Adrenal gland (tissue), 5 donors: ENCODE measurements around the gene C1orf232.

Experiments
- POLR2A ChIP-seq, 2 donors: fragments of 450-650 bp; IDR thresholded peaks; one replicate each; pipeline ENCODE4 v1.6.1; 2017; ENCODE audit warnings: antibody characterized with exemption in 2 of 2, mild to moderate bottlenecking in 2 of 2, moderate library complexity in 1 of 2
- TF ChIP-seq, protein P1 (sequence below), 6 experiments: fragments of 450-650 bp in 4 of 6; fragments of 200-600 bp in 2 of 6; sonication (generic) in 1 of 6; IDR thresholded peaks; 1 replicate in 5 of 6; 2 replicates in 1 of 6; pipeline versions ENCODE4 v1.5.1 to v1.8.0; 2016 to 2021; ENCODE audit warnings: antibody characterized with exemption in 6 of 6, mild to moderate bottlenecking in 2 of 6, moderate library complexity in 1 of 6
- donor health status: DM: no; HTN: no; CAD: no.

GRCh38 chr1:26169198-26169554 lies 413 bp upstream of the C1orf232 start:
- TF ChIP-seq, protein P1, sequence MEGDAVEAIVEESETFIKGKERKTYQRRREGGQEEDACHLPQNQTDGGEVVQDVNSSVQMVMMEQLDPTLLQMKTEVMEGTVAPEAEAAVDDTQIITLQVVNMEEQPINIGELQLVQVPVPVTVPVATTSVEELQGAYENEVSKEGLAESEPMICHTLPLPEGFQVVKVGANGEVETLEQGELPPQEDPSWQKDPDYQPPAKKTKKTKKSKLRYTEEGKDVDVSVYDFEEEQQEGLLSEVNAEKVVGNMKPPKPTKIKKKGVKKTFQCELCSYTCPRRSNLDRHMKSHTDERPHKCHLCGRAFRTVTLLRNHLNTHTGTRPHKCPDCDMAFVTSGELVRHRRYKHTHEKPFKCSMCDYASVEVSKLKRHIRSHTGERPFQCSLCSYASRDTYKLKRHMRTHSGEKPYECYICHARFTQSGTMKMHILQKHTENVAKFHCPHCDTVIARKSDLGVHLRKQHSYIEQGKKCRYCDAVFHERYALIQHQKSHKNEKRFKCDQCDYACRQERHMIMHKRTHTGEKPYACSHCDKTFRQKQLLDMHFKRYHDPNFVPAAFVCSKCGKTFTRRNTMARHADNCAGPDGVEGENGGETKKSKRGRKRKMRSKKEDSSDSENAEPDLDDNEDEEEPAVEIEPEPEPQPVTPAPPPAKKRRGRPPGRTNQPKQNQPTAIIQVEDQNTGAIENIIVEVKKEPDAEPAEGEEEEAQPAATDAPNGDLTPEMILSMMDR (IDR thresholded peaks at IDR 0.05) = no peak
- TF ChIP-seq POLR2A (IDR thresholded peaks at IDR 0.05) = no peak
